HG02588 (cell line): ENCODE measurements around the gene BTBD9.

ENCODE experiments used
- ATAC-seq: cut with Tn5 transposase; IDR thresholded peaks from one replicate; pipeline ENCODE4 v1.9.1; 2021; ENCODE audit warnings: mild to moderate bottlenecking, moderate library complexity; ENCODE audit not compliant: unreplicated experiment

The BTBD9 gene

DNA sequence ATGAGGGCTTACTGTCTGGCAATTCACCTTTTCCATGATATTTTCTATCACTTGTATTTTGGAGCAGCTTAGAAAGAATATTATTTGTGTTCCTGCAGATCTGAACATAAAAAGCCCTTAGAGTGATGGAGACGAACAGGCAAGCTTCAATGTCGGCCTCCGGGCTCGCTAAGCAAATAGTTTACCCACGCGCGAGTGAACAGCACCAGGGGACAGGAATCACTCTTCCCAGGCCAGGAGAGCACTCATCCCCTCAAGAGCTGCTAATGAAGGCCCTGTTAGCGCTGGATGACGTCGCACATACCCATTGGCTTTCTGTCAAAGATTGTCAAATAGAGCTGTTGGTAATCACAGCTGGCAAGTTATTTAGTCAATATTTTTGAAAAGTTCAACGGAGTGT is 424.5 kb downstream of the BTBD9 start:
- ATAC-seq, result no peak

DNA sequence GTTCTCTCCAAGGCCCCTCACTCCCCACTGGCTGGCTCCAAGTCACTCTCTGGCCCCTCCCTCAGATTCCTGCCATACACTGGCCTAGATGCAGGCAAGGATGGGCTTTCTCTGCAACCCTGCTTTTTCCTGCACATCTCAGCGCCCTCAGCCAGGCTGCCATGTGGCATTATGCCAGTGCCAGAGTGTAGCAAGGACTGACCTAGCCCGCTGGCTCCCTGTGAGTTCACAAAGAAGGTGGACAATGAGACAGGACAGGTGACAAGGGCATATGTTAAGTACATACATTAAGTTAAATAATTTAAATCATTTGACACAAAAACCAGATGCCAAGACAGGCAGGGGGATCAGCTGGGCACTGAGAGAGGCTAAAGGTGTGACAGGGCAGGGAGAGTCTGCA is 425.6 kb downstream of the BTBD9 start:
- ATAC-seq, result no peak

DNA sequence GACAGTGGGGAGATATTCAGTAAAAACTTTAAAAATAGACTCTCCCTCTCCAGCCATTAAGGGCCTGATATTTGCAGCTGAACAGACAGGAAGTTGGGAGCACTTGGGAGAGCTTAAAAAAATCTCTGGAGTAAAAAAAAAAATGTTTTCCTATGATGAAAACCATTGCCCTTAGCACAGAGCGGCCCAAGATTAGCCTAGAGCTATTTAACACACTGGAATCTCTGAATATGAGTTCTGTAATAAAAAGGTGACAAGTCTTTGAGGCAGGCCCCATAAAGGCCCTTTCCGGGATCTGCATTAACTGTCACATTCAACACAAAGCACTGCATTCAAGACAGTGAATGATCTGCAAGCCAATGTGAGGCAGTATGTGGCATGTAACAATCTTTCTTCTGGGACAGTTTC is 426.5 kb downstream of the BTBD9 start:
- ATAC-seq, result no peak

DNA sequence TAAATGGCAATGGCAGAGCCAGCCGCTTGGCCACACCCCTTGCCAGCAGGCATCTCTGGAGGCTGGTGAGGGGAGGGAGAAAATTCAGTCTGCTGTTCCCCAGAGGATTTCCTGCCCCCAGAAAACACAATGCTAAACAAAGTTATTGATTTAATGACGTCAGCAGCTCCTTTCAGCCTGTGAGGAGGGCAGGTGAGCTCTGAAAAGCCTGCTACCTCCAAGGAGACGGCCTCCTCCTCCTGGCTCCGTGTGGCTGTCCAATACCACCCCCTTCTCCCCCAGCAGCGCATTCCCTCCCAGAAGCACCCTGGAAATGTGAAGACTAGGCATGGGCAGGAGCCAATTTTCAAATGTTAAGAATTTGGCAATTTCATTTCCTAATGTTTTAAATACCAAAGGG is 427.1 kb downstream of the BTBD9 start:
- no peak for ATAC-seq

DNA sequence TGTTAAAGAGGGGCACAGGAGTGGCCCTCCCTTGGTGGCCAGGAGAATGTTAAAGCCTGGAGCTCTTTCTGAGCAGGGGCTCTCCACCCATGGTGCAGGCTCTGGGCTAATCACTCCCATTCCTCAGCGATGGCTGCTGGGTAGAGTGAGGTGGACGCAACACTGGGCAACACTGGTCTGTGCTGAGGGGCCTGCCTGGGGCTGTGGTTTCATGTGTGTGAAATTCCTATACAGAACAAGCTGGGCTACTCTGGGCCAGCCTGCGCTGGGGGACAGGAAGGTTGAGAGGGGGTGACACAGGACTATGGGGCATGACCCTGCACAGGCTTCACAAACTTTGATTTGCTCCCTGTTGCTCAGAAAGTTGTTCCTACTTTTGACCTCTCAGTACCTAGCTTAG is 427.6 kb downstream of the BTBD9 start:
- ATAC-seq, result no peak

DNA sequence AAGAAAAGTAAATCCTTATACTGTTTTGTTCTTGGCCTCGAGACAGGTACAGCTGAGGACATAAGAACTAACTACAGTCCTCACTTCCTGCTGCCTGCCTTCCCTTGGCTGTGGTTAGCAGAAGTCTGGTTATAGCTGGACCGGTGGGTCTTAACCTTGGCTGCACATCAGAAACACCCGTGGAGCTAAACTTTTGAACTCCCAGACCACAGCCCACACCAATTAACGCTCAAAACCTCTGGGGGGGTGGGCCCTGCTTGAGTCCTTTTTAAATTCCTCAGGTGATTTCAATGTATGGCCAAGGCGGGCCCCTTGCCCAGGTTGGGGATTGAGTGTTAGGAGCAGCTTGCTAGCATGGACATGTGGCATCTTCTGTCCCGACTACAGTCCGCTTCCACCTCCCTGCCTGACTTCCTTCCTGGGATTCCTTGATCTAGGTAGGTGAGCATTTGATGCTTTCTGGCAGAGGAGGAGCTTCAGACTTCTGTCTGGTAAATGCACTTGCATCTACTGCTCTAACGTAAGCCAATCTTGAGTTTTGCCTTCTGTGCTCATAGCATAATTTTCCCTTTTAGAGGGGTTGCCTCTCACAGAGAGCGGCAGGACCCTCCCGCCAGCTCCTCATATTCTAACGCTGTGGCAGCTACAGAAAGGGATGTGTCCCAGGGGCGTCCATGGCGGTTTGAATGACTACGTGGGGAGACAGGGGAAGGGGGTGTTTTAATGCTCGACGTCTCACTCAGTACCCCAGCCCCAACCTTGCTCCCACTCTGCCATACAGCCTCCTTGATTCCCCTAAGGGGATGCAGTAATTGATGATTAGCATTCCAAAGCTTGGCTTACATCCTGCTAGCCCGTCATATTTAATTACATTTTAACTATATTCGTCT is 430.1 kb downstream of the BTBD9 start:
- no peak for ATAC-seq

DNA sequence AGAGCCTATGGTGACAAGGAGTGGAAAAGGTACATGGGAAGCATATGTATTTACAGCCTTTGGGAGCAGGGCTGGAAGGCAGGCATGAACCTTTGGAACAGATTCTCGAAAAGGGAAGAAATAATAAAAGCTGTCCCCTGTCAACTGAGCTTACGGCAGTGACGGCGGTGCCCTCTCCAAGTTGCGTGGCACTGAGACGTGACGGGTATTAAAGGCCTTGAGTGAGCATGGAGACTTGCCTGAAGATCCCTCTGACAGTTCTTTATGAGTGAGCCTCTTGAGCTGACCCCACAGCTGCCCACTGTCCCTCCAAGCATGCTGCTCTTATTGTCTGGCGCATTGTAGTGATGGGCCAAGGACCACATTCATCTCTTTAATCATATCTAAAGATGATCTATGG is 431.7 kb downstream of the BTBD9 start:
- no peak for ATAC-seq

DNA sequence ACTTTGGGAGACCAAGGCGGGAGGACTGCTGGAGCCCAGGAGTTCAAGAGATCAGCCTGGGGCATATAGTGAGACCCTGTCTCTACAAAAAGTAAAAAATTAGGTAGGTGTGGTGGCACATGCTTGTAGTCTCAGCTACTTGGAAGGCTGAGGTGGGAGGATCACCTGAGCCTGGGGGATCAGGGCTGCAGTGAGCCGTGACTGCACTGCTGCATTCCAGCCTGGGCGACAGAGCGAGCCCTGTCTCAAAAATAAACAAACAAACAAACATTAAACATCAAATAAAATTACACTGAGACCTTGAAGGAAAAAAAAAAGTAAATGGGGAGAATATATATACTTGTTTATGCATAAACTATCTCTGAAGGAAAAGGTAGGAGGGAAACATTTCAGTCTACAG is 432.4 kb downstream of the BTBD9 start:
- no peak for ATAC-seq

DNA sequence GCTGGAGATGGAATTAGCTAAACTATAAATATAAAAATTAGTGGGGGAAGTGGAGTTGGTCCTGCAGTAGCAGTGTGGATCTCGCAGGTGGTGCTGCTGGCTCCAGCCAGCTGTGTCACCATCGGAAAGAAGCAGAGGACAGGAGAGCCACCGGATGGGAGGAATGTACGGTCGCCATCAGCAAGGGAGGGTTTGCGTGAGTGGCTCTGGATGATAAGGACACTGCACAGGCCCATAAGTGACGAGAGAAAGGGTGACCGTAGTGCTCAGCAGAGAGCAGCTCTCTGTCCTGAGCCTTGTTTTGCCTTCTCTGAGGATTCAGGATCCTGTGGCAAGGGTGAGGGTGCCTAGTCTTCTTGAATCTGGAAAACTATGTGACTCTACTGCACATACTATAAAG is 441.5 kb downstream of the BTBD9 start:
- no peak for ATAC-seq

DNA sequence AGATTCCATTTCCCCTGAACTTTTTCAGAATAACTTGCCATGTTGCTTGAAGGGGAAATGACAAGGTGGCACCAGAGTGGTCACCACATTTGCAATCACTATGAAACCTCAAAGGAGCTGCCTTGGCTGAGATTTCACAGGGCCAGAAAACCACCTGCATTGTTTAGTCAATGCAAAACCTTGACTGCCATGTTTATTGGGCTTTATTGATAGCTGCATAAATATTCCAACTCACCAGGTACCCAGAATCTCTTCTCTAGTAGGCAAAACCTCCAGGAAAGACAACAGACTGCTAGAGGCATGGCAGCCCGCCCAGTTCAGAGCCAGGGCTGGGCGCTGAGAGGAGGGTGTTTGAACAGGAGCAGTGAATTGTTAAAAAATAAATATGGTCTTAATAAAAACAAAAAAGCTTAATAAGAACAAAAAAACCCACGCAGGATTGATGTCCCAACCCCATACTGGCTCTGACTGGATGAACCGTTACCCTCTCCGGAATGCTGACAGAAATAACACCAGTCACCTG is 444.6 kb downstream of the BTBD9 start:
- no peak for ATAC-seq

DNA sequence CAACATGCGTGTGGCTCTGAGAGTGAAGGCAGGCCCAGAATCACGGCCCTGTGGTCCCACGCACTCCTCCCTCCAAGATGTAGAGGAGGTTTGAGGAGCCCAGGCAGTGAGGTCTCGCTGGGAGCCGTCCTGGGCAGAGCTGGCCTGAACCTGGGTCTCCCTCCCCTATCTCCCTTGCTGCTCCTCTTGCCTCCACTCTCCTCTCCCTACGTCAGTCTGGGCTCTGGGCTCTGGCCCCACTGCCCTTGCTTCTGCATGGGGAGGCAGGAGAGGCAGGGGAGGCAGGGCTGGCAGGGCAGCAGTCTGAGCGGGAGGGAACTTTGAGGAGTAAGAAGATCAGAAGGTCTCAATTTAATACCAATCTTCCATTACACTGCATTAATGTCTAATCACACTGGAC is 445.1 kb downstream of the BTBD9 start:
- no peak for ATAC-seq

DNA sequence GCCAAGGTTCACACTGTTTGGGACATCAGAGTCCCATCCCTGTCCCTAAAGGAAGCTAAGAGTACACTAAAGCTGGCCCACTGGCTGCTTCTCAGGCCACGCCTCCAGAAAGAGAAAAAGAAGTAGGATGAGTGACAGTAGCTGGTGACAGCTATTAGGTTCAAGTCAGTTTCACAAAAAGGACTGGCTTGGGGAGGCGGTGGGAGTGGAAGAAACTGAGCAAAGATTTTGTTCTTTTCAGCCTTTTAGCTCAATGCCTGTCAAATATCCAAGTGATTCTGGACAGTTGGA is 445.5 kb downstream of the BTBD9 start:
- no peak for ATAC-seq

DNA sequence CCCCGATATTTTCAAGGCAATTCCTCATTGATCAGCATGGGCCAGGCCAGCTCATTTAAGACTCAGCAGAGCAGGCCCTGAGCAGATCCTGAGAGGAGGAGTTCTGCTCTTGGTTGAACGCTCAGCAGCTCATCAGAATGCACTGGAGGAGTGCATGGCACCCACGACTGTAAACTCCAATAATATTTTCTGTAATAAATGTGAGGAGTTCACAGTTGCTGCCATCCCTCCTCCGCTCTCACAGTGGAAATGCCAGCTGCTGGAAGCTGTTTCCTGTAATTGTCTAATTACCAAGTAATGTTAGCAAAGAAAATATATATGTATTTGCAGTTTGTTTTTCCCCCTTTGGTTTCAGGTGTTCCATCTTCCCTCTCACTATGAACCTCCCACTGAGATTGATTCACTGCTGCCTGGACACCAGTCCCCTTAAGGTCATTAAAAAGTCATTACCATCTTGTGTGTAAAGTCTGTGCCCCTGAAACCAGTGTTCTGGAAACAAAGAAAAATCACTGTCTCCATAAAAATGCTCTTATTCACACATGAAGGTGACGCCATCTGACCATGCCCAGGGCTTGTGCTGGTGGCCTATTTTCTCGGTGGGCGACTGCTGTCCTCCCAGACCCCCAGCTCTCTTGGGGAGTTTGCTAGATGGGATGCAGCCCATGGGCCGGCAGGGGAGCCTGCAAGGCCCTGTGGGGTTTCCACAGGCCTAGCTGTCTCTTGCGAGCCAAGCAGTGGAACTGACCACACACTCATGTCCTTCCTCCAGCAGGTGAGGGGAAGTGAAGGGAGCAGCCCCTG is 446.0 kb downstream of the BTBD9 start:
- no peak for ATAC-seq

DNA sequence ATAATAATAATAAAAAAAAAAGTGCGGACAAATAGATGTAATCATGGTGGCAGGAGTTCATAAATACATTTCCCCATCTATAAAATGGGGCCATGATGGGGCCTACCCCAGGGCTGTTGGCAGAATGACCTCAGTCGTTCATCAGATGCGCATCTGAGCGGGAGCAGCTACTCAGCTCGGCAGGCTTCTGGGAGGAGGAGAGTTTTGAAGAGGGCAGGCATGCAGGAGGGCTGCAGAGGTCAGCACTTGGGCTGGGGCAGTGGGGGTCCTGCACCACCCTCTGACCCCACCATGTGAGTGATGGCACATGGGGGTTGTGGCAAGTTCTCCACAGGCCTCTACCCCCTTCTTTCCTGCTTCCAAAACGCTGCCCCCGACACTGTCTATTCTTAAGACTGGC is 446.7 kb downstream of the BTBD9 start:
- no peak for ATAC-seq

DNA sequence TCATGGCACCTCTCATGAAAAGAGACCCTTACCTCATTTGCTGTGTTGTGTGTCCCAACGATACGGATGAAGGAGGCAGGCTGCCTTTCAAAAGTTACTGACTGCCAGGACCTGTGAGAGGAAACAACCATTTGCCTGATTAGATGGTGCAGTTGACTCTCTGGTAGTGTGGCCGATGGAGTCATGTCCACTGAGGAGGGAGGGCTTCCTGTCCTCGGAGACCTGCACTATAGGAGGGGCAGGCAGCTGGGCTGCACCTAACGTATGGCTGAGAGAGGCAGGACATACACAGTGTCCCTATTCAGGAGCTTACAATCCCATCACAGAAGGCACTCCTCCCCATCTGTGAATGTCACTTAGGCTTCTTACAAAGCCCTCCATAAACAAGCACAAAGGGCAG is 447.2 kb downstream of the BTBD9 start:
- ATAC-seq, result no peak

DNA sequence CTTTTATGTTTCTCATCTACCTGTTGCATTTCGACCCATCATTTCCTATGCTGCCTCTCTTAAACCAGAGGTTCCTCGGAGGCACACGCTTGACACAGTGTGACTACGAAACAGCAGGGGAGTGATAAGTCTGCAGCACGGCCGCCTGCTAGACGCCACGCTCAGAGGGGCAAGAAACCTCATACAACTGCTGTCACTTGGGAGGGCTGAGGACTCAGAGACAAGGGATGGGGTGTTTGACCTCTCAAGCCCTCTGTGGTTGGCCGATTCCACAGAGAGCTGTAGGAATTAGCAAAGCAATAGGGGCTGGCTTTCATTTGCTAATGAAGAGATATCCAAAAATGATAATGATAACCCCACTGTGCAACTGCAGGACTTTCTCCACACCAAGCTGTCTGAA is 447.7 kb downstream of the BTBD9 start:
- ATAC-seq, result no peak

DNA sequence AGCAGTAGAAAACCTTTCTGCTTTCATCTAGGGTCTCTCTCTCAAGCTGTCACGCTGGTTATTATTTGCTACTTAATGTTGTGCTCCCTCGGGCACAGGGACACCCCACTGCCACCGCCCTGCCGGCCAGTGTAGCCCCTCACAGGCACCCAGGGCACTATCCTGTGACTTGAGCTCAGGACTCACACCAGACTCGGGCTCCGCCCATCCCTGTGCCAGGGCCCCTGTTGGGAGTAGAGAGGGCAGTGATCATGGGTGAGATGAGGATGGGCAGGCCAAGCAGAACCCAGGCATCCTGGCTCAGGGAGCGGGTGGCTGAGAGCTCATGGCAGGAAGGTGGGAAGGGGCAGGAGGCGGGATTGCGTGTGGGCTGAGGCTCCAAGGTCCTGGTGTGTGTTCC is 448.3 kb downstream of the BTBD9 start:
- no peak for ATAC-seq

DNA sequence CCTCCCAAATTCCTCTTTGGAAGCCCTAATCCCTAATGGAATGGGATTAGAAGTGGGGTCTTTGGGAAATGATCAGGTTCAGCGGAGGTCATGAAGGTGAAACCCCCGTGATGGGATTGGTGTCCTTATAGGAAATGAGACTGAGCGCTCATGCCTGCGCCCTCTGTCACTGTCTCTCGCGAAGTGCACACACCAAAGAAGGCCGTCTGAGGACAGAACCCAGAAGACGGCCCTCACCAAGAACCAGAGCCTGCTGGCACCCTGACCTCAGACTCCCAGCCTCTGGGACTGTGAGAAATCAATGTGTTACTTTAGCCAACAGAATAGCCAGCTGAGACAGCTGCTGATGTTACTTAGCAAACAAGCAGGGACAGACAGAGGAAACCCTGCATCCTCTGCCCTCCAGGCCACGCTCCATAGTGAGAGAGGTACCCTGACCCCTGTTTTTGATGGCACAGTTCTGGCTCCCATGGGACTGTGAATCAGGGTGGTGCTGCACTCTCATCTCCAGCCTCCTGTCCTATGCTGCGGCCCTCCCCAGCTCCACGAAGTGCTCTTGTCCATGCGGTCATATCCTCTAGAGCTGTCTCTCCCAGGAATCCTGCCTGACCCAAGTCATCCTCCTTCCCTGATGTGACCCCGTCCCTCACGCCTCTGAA is 450.9 kb downstream of the BTBD9 start:
- no peak for ATAC-seq

DNA sequence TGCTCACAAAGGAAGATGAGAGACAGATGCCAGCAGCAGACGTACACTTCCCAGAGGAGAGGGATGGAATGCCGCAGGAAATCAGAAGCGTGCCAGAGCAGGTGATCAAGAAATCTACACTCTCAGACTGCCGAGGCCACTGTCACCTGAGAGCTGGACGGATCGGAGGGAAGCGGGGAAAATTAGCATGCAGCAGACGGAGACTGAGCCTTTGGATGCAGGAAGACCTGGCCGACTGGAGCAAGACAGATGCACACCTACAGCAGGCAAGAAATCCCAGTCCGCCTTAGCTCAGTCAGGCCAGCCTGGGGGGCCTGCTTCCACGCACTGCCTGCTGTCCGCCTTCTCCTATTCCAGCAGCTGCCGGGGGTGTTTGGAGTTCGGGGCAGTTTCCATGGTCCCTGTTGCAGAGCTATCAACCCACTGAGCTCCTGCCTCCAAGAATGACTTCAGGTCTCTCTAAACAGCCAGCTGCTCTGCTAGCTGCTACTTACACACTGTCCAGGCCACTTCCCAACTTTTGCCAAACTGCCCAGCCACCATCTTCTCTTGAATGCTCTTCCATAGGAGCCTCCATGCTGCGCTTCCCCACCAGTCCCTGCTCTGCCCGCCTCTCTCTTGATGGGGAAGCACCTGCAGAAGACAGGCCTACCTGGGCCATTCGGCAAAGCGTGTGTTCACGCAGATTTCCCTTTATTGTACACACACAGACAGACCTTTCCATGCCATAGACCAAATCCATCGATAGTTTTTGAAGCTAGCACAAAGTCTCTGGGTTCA is 451.7 kb downstream of the BTBD9 start:
- no peak for ATAC-seq

DNA sequence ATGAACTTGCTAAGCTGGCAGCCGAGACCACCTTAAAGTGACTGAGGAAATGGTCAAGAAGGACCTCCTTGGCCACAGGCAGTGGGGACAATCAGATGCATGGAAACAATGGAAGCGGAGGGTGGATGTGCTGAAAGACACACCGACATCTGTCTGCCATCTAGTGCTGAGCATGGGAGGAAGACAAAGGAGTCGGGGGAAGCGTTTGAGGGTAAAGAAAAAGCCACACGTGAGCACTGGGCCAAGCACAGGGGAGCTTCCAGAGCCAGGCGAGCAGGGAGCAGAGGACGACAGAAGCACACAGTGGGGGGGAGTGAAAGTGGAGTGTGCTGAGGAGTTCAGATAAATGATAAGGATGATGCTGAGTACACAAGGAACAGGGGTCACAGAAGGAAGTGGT is 452.4 kb downstream of the BTBD9 start:
- ATAC-seq, result no peak

DNA sequence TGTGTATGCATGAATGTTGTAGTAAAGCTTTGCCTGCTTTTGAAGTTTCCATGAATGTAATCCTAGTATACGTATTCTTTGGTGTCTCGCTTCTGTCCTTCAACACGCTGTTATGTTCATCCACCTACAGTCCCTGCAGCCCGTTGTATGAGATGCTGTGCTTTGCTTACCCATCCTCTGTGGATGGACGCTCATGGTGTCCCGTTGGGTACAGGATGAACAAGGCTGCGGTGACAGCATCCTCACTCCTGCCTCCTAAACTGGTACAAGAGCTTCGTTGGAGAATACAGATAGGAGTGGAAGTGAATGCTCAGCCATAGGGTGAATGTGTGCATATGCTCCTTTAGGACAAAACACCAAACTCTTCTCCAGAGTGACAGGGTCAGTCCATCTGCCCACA is 454.0 kb downstream of the BTBD9 start:
- no peak for ATAC-seq
